HG03439 (cell line): ENCODE results near the gene ANTXRL.
"Not testable (repeated sequence)": the region's sequence is repeated elsewhere in the genome, so short reads cannot be mapped to it uniquely, and the experiment has no call there.

Source experiments
- ATAC-seq: cut with Tn5 transposase; IDR thresholded peaks from one replicate; pipeline ENCODE4 v1.9.1; 2021; ENCODE audit warnings: mild to moderate bottlenecking, moderate library complexity; ENCODE audit not compliant: unreplicated experiment

Gene ANTXRL

GRCh38 chr10:46306516-46307184 is 19.9 kb downstream of the ANTXRL start:
- no peak for ATAC-seq

- ATAC-seq = no peak
These were observed 20.7 kb downstream of the ANTXRL start for GRCh38 chr10:46307281-46308112.

- ATAC-seq = no peak
These were observed 21.3 kb downstream of the ANTXRL start for GRCh38 chr10:46308113-46308415.

- ATAC-seq = no peak
These were observed 22.1 kb downstream of the ANTXRL start for GRCh38 chr10:46308666-46309450.

GRCh38 chr10:46309511-46310142 is 22.8 kb downstream of the ANTXRL start:
- no peak for ATAC-seq

- no peak for ATAC-seq
These were observed 23.3 kb downstream of the ANTXRL start for GRCh38 chr10:46310143-46310514.

GRCh38 chr10:46310851-46311250 is 24.1 kb downstream of the ANTXRL start:
- no peak for ATAC-seq

GRCh38 chr10:46311501-46311951 is 24.7 kb downstream of the ANTXRL start:
- ATAC-seq = no peak

- ATAC-seq = not testable (repeated sequence)
These were observed 25.2 kb downstream of the ANTXRL start for GRCh38 chr10:46311961-46312431.

GRCh38 chr10:46312953-46313352 is 26.2 kb downstream of the ANTXRL start:
- no peak for ATAC-seq

- no peak for ATAC-seq
These were observed 27.3 kb downstream of the ANTXRL start for GRCh38 chr10:46314071-46314470.

GRCh38 chr10:46315071-46315860 is 28.5 kb downstream of the ANTXRL start:
- not testable (repeated sequence) for ATAC-seq

- no peak for ATAC-seq
These were observed 30.6 kb downstream of the ANTXRL start for GRCh38 chr10:46317370-46317769.

- no peak for ATAC-seq
These were observed 31.1 kb downstream of the ANTXRL start for GRCh38 chr10:46317889-46318288.

GRCh38 chr10:46318799-46319198 is 32.0 kb downstream of the ANTXRL start:
- ATAC-seq = no peak

- no peak for ATAC-seq
These were observed 32.6 kb downstream of the ANTXRL start for GRCh38 chr10:46319389-46319788.

GRCh38 chr10:46321770-46322169 is 35.0 kb downstream of the ANTXRL start:
- ATAC-seq = no peak

- no peak for ATAC-seq
These were observed 36.4 kb downstream of the ANTXRL start for GRCh38 chr10:46323176-46323575.

GRCh38 chr10:46325021-46325420 is 38.2 kb downstream of the ANTXRL start:
- no peak for ATAC-seq

- ATAC-seq = no peak
These were observed 39.3 kb downstream of the ANTXRL start for GRCh38 chr10:46326066-46326465.
